ENCODE results near the gene PTGDR. TPM values are rescaled to one million over a fixed set of nuclear protein-coding genes. Genes with fewer than 3 reads are reported as not detected.
A peak's percentile ranks its signal among the peaks of the same experiment; 100 is the strongest.

The PTGDR gene
- total and polyA plus RNA-seq, 2 experiments from 2014 or later: 0.06 TPM; not detected in 1

GRCh38 chr14:52222901-52223300, 44.6 kb upstream of the PTGDR start:
- Histone ChIP-seq H3K27ac (ENCODE audit: low read depth) (no peak overlapping the region), H4K20me1 (replicated peaks; ENCODE audit: insufficient read depth) (no peaks in the 10 kb centered on the region), H2AFZ (peak overlapping the region; percentile 76), H3K27me3 (ENCODE audit: insufficient read depth) (no peaks in the 10 kb centered on the region), H3K4me3 (no peak overlapping the region), H3K4me2 (no peak overlapping the region), H3F3A (replicated peaks; ENCODE audit: low read depth) (no peaks in the 10 kb centered on the region), H3K4me1 (ENCODE audit: insufficient read depth) (no peaks in the 10 kb centered on the region), H3K79me2 (replicated peaks; ENCODE audit: insufficient read depth) (no peaks in the 10 kb centered on the region), H3K36me3 (ENCODE audit: insufficient read depth) (no peaks in the 10 kb centered on the region), H3K9me2 (ENCODE audit: insufficient read depth) (no peaks in the 10 kb centered on the region)
- ATAC-seq (peak; percentile 76), DNase-seq (ENCODE audit: low spot score) (peak; percentile 10)
- H3K36me3 Mint-ChIP-seq (ENCODE audit: low read depth): no peaks in the 10 kb centered on the region
- H3K9me3 Mint-ChIP-seq: no peaks in the 10 kb centered on the region
- peaks cover 6% of the 10 kb centered on the region; the same call in 1 of the 3 replicates for H3K4me1 Mint-ChIP-seq
- TF ChIP-seq POLR2AphosphoS5 (IDR thresholded peaks at IDR 0.05; ENCODE audit: low read depth) (no peak), EZH2phosphoT487 (IDR thresholded peaks at IDR 0.05; ENCODE audit: unreplicated experiment) (no peak), ZNF331 (CRISPR knock-in tag; IDR thresholded peaks at IDR 0.05; ENCODE audit: low read depth) (no peak), NANOG (IDR thresholded peaks at IDR 0.05; ENCODE audit: borderline replicate concordance) (no peak), CREB1 (CRISPR knock-in tag; IDR thresholded peaks at IDR 0.05; ENCODE audit: low read depth) (no peak), REST (IDR thresholded peaks at IDR 0.05; ENCODE audit: unreplicated experiment) (no peak), ETS1 (IDR thresholded peaks at IDR 0.05) (no peak), EZH2 (IDR thresholded peaks at IDR 0.05; ENCODE audit: low read depth, unreplicated experiment) (no peak), ZNF114 (CRISPR knock-in tag; IDR thresholded peaks at IDR 0.05) (no peak), JUNB (IDR thresholded peaks at IDR 0.05; ENCODE audit: unreplicated experiment) (no peak), ZNF462 (CRISPR knock-in tag; IDR thresholded peaks at IDR 0.05) (no peak), STAT1 (IDR thresholded peaks at IDR 0.05; ENCODE audit: unreplicated experiment) (no peak)
- TF ChIP-seq, protein P1, sequence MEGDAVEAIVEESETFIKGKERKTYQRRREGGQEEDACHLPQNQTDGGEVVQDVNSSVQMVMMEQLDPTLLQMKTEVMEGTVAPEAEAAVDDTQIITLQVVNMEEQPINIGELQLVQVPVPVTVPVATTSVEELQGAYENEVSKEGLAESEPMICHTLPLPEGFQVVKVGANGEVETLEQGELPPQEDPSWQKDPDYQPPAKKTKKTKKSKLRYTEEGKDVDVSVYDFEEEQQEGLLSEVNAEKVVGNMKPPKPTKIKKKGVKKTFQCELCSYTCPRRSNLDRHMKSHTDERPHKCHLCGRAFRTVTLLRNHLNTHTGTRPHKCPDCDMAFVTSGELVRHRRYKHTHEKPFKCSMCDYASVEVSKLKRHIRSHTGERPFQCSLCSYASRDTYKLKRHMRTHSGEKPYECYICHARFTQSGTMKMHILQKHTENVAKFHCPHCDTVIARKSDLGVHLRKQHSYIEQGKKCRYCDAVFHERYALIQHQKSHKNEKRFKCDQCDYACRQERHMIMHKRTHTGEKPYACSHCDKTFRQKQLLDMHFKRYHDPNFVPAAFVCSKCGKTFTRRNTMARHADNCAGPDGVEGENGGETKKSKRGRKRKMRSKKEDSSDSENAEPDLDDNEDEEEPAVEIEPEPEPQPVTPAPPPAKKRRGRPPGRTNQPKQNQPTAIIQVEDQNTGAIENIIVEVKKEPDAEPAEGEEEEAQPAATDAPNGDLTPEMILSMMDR (conservative IDR thresholded peaks at IDR 0.05; ENCODE audit: low read depth in 2 of 2): no peak
- no peak overlapping the region for H3K27ac Mint-ChIP-seq
- no peak overlapping the region for H3K4me3 Mint-ChIP-seq
- H3K27me3 Mint-ChIP-seq (ENCODE audit: insufficient read depth, low read depth, poor library complexity): peaks cover 2% of the 10 kb centered on the region

Measured in GM23338 (cell line).